ENCODE results near the gene FOXO1.

Gene FOXO1

DNA sequence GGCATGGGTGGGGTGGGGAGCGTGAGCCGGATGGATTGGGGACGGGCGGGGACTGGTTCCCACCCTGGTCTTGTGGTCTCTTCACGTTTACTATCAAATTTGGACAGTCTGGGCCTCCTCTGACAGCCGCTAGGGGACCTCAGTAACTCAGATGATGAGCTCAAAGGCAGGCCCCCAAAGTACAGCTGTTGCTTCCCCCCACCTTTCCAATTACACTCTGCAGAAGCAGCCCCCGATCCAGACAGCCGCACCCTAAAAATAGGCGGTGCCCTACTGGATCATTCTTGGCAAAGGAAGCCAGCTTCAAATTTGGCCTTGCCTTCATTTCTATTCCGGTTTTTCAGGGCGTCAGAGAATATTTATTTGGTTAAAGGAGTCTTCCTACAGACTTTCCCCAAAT lies 1.9 kb upstream of the FOXO1 start:
- intact Hi-C loops (cut with DNase I) = loop anchor here (5.0 to 10.0 kb wide), 4 partner anchors 74 to 886 kb away; no protein-coding TSS in a partner anchor
- peak; percentile 22 to 87 (median 58) for DNase-seq

GRCh38 chr13:40667622-40667978 lies 1.2 kb upstream of the FOXO1 start:
- intact Hi-C loops (cut with DNase I) = loop anchor here (5.0 to 10.0 kb wide), 4 partner anchors 73 to 885 kb away; no protein-coding TSS in a partner anchor

DNA sequence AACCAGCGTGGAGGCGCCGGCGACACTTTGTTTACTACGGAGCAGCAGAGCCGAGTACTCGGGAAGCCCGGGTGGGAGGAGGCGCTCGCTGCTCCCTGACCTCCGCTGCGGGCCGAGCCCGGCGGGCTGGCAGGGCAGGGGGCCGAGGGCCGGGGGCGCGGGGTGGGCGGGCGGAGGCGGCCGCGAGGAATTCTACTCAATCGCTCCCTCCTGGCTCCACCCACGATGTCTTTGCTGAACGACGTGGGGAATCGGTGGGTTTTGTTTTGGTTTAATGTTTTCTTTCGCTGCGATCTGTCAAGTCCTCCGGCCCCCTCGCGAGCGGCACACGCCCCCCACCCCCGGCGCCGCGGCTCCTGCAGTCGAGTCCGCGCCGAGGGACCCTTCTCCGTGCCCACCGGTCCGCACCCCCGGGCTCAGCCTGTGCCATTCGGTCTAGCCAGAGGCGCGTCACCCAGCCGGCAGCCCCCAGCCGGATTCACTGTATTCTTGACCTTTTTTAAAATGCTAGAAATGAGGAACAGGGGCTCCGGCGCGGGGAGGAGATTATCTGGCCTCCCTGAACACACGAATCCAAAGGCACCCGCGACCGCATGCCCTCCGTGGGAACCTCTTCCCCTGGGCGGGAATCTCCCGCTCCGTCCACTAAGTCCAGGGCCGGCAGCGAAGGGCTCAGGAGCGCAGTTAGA lies 636 bp upstream of the FOXO1 start:
- intact Hi-C loops (cut with DNase I) = loop anchor here (5.0 to 10.0 kb wide), 4 partner anchors 72 to 885 kb away; no protein-coding TSS in a partner anchor
- peak in 40 of 42 donors; percentile 22 to 78 (median 48) for DNase-seq

More at GRCh38 chr13:40667622-40667978, 1.2 kb upstream of the FOXO1 start:
- DNase-seq = peak in 1 of 42 donors; percentile 51

DNA sequence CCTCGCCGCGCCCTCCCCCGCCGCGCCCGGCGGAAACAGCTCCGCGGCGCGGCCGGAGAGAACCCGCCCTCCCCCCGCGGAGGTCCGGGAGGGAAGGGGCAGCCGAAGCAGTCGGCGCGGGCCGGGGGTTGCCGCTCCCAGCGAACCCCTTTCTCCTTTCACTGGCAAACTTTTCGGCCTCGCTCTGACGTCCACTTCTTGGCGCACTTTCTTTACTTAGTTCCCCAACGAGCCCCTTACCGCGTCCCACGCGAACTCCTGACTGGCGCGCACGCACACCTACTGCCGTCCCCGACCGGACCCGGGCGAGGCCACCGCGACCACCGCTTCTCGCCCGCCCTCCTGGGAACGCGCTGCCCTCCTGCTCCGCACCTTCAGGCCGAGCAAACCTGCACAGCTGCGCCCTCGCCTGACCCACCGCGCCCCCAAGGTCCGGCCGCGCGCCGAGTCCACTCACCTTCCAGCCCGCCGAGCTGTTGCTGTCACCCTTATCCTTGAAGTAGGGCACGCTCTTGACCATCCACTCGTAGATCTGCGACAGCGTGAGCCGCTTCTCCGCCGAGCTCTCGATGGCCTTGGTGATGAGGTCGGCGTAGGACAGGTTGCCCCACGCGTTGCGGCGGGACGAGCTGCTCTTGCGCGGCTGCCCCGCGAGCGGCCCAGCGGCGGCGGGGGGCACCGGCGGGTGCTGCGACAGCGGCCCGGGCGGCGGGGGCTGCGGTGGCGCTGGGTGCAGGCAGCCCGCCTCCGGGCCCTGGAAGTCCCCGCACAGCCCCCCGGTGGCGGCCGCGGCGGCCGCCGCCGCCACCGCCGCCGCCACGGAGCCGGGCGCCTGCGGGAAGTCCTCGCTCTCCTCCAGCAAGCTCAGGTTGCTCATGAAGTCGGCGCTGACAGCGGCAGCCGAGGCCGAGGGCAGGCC lies 1.1 kb downstream of the FOXO1 start:
- peak in 37 of 42 donors; percentile 22 to 72 (median 41) for DNase-seq

GRCh38 chr13:40664350-40665125 lies 1.9 kb downstream of the FOXO1 start:
- DNase-seq = peak in 41 of 42 donors; percentile 32 to 90 (median 73)
- intact Hi-C loops (cut with DNase I) = loop anchor here (5.0 to 10.0 kb wide), 4 partner anchors 70 to 882 kb away; no protein-coding TSS in a partner anchor

More for the DNA sequence above, 1.1 kb downstream of the FOXO1 start:
- intact Hi-C loops (cut with DNase I) = loop anchor here (5.0 to 10.0 kb wide), 4 partner anchors 71 to 883 kb away; no protein-coding TSS in a partner anchor

- peak in 38 of 42 donors; percentile 22 to 76 (median 52) for DNase-seq
- intact Hi-C loops (cut with DNase I) = loop anchor here (10.0 kb wide), 2 partner anchors 69 to 589 kb away; no protein-coding TSS in a partner anchor
These were observed 2.4 kb downstream of the FOXO1 start for GRCh38 chr13:40664100-40664349.

- intact Hi-C loops (cut with DNase I) = loop anchor here (10.0 kb wide), 2 partner anchors 68 to 588 kb away; no protein-coding TSS in a partner anchor
- DNase-seq = peak in 2 of 42 donors; percentile 22 to 29
These were observed 3.6 kb downstream of the FOXO1 start for GRCh38 chr13:40662866-40663265.

GRCh38 chr13:40661875-40662665 lies 4.4 kb downstream of the FOXO1 start:
- intact Hi-C loops (cut with DNase I) = loop anchor here (10.0 kb wide), 2 partner anchors 67 to 587 kb away; no protein-coding TSS in a partner anchor
- no peak for DNase-seq

- no peak for DNase-seq
- intact Hi-C loops (cut with DNase I) = loop anchor here (10.0 kb wide), 2 partner anchors 66 to 586 kb away; no protein-coding TSS in a partner anchor
These were observed 5.7 kb downstream of the FOXO1 start for GRCh38 chr13:40660692-40661091.

GRCh38 chr13:40660141-40660664 lies 6.2 kb downstream of the FOXO1 start:
- peak in 2 of 42 donors; percentile 17 to 31 for DNase-seq
- intact Hi-C loops (cut with DNase I) = loop anchor here (10.0 kb wide), 2 partner anchors 65 to 585 kb away; no protein-coding TSS in a partner anchor

DNA sequence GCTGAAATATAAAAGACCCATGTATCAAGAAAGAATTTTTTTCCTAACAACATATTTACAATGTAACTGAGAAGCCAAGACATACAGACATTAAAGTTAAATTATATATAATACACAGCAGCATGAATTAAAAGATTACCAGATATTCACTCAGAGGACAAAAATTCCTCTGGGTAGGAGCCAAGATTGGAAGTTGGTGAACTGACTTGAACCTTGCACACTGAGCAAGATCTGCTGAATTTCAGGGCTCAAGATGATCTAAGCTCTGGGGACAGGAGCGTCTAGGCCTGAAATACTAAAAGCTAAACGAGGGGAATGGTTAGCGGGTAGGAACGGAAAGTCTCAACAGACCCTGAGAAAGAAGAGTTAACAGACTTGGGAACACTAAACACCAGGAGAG lies 8.5 kb downstream of the FOXO1 start:
- no peak for DNase-seq
- intact Hi-C loops (cut with DNase I) = no loop called here

DNA sequence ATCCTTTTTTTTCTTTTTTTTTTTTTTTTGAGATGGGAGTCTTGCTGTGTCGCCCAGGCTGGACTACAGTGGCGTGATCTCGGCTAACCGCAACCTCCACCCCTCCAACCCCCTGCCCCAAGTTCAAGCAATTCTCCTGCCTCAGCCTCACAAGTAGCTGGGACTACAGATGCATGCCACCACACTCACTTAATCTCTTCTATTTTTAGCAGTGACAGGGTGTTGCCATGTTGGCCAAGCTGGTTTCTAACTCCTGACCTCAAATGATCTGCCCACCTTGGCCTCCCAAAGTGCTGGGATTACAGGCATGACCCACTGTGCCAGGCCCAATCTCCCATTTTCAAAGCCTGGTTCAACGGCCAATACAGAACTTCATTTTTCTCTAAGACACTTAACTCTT lies 9.1 kb downstream of the FOXO1 start:
- no peak for DNase-seq
- intact Hi-C loops (cut with DNase I) = no loop called here

DNA sequence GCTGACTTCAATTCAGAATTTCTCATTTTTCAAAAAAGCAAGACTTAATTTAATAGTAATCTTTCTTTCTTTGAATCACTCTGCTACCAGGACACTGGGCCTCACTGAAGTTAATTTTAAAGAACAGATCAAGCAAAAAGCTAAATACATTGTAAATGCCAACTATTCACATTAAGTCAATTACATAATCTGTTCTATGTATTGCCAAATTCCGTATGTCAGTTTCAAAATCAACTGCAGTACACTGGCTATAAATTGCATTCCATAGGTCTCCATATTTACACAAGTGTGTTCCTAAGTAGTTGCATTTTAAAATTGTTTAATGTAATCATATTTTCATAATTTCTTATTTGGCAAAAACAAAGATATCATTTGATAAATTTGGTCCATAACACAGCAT lies 10.1 kb downstream of the FOXO1 start:
- no peak for DNase-seq
- intact Hi-C loops (cut with DNase I) = no loop called here

DNA sequence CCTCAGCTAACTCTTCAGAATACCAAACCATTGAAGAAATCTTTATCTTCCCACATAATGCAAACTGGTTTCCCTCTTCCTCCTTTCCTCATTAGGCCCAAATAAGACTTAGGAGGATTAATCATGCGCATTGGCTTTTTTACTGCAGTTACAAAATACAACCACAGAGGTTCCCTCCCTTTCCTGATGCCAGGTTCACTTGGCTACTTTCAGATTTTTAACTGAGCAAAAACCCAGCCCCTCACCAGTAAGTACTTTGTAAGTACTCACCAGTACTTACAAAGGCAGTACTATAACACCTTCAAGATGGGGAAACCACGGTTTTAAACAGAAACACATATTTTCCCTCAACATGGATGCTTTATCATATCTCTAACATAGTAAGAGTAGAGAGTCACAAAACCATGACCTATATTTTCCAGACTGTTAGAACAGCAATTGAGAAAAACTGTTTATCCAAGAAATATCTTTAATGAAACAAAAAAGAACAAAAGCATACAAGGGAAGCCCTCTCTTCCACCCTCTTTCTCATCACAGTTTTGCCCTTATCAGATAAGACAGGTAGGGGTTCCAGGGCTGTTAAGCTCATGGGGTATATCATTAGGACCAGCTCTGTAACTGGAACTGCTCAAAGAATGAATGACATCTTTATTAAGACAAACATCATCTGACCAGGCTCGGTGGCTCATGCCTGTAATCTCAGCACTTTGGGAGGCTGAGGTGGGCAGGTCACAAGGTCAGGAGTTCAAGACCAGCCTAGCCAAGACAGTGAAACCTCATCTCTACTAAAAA lies 12.7 kb downstream of the FOXO1 start:
- intact Hi-C loops (cut with DNase I) = no loop called here
- no peak for DNase-seq

- DNase-seq = no peak
- intact Hi-C loops (cut with DNase I) = no loop called here
These were observed 13.9 kb downstream of the FOXO1 start for GRCh38 chr13:40652588-40652940.

DNA sequence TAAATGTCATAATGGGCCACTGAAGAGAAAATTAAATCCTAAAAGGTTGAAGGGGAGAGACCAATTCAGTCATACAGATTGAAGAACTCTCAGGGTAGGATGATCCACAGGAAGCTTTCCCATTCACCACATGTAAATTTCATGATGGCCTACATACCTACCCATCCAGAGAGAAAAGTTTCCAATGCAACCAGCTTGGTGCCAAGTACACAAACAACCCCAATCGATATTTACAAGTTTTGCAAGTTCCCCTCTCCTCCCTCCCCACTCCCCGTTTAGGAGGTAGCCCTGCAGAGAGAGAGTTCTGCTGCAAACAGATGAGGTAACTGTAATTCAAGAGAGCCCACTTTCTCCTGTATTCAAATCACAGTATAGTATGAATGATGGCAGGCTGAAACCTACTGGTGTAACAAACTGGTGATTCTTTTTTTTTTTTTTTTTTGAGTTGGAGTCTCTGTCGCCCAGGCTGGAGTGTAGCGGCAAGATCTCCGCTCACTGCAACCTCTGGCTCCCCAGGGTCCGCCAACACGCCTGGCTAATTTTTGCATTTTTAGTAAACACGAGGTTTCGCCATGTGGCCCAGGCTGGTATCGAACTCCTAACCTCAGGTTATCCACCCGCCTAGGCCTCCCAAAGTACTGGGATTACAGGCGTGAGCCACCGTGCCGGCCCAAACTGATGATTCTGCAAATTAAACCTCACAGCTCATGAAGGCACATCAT lies 14.4 kb downstream of the FOXO1 start:
- intact Hi-C loops (cut with DNase I) = no loop called here
- no peak for DNase-seq
